ENCODE measurements around the gene GAB2. TPM values are rescaled to one million over a fixed set of nuclear protein-coding genes. Genes with fewer than 3 reads are reported as not detected.
A peak's percentile ranks its signal among the peaks of the same experiment; 100 is the strongest.

Gene GAB2
- total and polyA plus RNA-seq, 2 of the 13 experiments (the other 11 are each of a cell fraction or from before 2014, with no cell fraction given), result 4.1 to 8.6 TPM

- peak; percentile 33 for DNase-seq (ENCODE audit: low spot score)
- in situ Hi-C loops (cut with HindIII; ENCODE audit: extremely low pct_ligation_motif_present, low pct_unique_long_range_greater_than_20kb) (no loop called here), intact Hi-C loops (cut with micrococcal nuclease; ENCODE audit: unreplicated experiment) (no loop called here)
- no peak overlapping the region for H3K27ac ChIP-seq (ENCODE audit: extremely low read length, insufficient read depth, low read length)
- H3K4me3 ChIP-seq (replicated peaks in 1 of 3; ENCODE audit: insufficient read depth in 1 of 3, low read depth in 2 of 3, low read length in 3 of 3), result no peak overlapping the region
- peak; percentile 96 for ATAC-seq
- WGBS (ENCODE audit: low lambda C conversion rate), result 38% methylated on average over 6 of the region's 7 CpGs
- POLR2A ChIA-PET, result no interaction called here
- FAIRE-seq, result peak; percentile 34
- CTCF ChIA-PET (ENCODE audit: low intra/inter-chr PET ratio, low total read pairs), result no interaction called here
- no peaks in the 10 kb centered on the region for H3K36me3 ChIP-seq (replicated peaks in 1 of 2; ENCODE audit: control insufficient read depth in 1 of 2, insufficient read depth in 2 of 2, low read length in 2 of 2)
- no peaks in the 10 kb centered on the region for H3K79me2 ChIP-seq (ENCODE audit: insufficient read depth, low read length)
- no TSS peak for BruUV-seq (replicated peaks)
- H3K9me3 ChIP-seq (ENCODE audit: low read length), result no peaks in the 10 kb centered on the region
- peak overlapping the region; percentile 45 for H3K4me2 ChIP-seq (ENCODE audit: low read depth, low read length)
- no peaks in the 10 kb centered on the region for H3K27me3 ChIP-seq (ENCODE audit: control insufficient read depth in 1 of 2, insufficient read depth in 2 of 2, low read length in 2 of 2)
- no peaks in the 10 kb centered on the region; the same call in 1 of the 2 replicates for H4K20me1 ChIP-seq (ENCODE audit: insufficient read depth, low read length)
- H3K4me1 ChIP-seq (ENCODE audit: insufficient read depth, low read length), result peaks cover 22% of the 10 kb centered on the region
- H3K9ac ChIP-seq (ENCODE audit: insufficient read depth, low read depth, low read length), result no peak overlapping the region
- H2AFZ ChIP-seq (ENCODE audit: low read length), result no peak overlapping the region
- no peak for TF ChIP-seq ESRRA (CRISPR knock-in tag; IDR thresholded peaks at IDR 0.05; ENCODE audit: low read depth)
- TF ChIP-seq ZNF225 (CRISPR knock-in tag; IDR thresholded peaks at IDR 0.05), result no peak
- TF ChIP-seq ZUFSP (CRISPR knock-in tag; IDR thresholded peaks at IDR 0.05; ENCODE audit: borderline replicate concordance), result no peak
- no peak for TF ChIP-seq SRSF4 (IDR thresholded peaks at IDR 0.05; ENCODE audit: low read depth, low read length, poor library complexity, severe bottlenecking)
- TF ChIP-seq ARID2 (CRISPR knock-in tag; IDR thresholded peaks at IDR 0.05; ENCODE audit: borderline replicate concordance), result no peak
- no peak for TF ChIP-seq ZNF44 (CRISPR knock-in tag; IDR thresholded peaks at IDR 0.05)
- no peak for TF ChIP-seq ZFYVE20 (CRISPR knock-in tag; IDR thresholded peaks at IDR 0.05; ENCODE audit: borderline replicate concordance, low read depth)
- TF ChIP-seq, protein P1, sequence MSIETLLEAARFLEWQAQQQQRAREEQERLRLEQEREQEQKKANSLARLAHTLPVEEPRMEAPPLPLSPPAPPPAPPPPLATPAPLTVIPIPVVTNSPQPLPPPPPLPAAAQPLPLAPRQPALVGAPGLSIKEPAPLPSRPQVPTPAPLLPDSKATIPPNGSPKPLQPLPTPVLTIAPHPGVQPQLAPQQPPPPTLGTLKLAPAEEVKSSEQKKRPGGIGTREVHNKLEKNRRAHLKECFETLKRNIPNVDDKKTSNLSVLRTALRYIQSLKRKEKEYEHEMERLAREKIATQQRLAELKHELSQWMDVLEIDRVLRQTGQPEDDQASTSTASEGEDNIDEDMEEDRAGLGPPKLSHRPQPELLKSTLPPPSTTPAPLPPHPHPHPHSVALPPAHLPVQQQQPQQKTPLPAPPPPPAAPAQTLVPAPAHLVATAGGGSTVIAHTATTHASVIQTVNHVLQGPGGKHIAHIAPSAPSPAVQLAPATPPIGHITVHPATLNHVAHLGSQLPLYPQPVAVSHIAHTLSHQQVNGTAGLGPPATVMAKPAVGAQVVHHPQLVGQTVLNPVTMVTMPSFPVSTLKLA (IDR thresholded peaks at IDR 0.05), result no peak
- no peak for TF ChIP-seq FOXP1 (IDR thresholded peaks at IDR 0.05)
- TF ChIP-seq FOXP1 (CRISPR knock-in tag; IDR thresholded peaks at IDR 0.05), result no peak
- no peak for TF ChIP-seq ZNF34 (CRISPR knock-in tag; IDR thresholded peaks at IDR 0.05; ENCODE audit: borderline replicate concordance)
- no peak for TF ChIP-seq TFDP2 (CRISPR knock-in tag; IDR thresholded peaks at IDR 0.05)
- no peak for TF ChIP-seq MAZ (IDR thresholded peaks at IDR 0.05; ENCODE audit: borderline replicate concordance, low read depth, low read length)
- TF ChIP-seq MAZ (CRISPR knock-in tag; IDR thresholded peaks at IDR 0.05; ENCODE audit: low read depth), result no peak
- no peak for TF ChIP-seq CBX2 (IDR thresholded peaks at IDR 0.05; ENCODE audit: low read depth, low read length)
- TF ChIP-seq CBX2 (CRISPR knock-in tag; IDR thresholded peaks at IDR 0.05; ENCODE audit: low read depth), result no peak
- TF ChIP-seq SSRP1 (CRISPR knock-in tag; IDR thresholded peaks at IDR 0.05), result no peak
- TF ChIP-seq ZFP36L2 (CRISPR knock-in tag; IDR thresholded peaks at IDR 0.05), result no peak
- no peak for TF ChIP-seq ZNF101 (CRISPR knock-in tag; IDR thresholded peaks at IDR 0.05; ENCODE audit: borderline replicate concordance, low read depth)
- TF ChIP-seq AKAP8 (CRISPR knock-in tag; IDR thresholded peaks at IDR 0.05), result no peak
- no peak for TF ChIP-seq PAX8 (CRISPR knock-in tag; IDR thresholded peaks at IDR 0.05; ENCODE audit: borderline replicate concordance)
- no peak for TF ChIP-seq CBX5 (CRISPR knock-in tag; IDR thresholded peaks at IDR 0.05; ENCODE audit: borderline replicate concordance)
- no peak for TF ChIP-seq CHD4 (IDR thresholded peaks at IDR 0.05; ENCODE audit: borderline replicate concordance, low read length)
Measured at GRCh38 chr11:78370406-78371172, 47.0 kb downstream of the GAB2 start.
